Loucy (cell line): ENCODE data around the gene COP1.

Experiments
- EZH2phosphoT487 ChIP-seq: fragments of 200-600 bp; IDR thresholded peaks from 2 replicates; pipeline ENCODE4 v1.6.1; 2018; ENCODE audit warnings: antibody characterized with exemption, mild to moderate bottlenecking, moderate library complexity, borderline replicate concordance
- TF ChIP-seq, protein P1 (sequence below): fragments of 200-600 bp; sonication (generic); conservative IDR thresholded peaks from 2 replicates; pipeline ENCODE4 v1.5.1; 2014; ENCODE audit warnings: mild to moderate bottlenecking, antibody characterized with exemption, low read length

DNA sequence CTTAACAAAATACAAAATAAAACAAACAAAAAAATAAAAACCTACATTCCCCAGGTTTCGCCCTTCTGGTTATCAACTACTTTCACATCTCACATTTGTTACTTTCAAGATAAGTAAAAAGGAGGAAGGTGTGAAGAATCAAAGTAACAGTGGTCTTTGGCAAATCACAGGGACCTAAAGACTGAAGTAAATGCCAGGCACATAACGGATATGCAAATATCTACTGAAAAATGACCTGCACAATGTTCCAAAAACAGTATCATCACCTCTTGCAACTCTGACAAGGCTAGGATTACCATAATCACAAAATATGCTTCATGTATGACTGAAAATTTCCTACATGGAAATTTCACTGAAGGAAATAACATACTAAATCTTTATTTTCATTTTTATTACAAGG, 29.3 kb downstream of the COP1 start:
- TF ChIP-seq, protein P1, sequence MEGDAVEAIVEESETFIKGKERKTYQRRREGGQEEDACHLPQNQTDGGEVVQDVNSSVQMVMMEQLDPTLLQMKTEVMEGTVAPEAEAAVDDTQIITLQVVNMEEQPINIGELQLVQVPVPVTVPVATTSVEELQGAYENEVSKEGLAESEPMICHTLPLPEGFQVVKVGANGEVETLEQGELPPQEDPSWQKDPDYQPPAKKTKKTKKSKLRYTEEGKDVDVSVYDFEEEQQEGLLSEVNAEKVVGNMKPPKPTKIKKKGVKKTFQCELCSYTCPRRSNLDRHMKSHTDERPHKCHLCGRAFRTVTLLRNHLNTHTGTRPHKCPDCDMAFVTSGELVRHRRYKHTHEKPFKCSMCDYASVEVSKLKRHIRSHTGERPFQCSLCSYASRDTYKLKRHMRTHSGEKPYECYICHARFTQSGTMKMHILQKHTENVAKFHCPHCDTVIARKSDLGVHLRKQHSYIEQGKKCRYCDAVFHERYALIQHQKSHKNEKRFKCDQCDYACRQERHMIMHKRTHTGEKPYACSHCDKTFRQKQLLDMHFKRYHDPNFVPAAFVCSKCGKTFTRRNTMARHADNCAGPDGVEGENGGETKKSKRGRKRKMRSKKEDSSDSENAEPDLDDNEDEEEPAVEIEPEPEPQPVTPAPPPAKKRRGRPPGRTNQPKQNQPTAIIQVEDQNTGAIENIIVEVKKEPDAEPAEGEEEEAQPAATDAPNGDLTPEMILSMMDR = no peak
- no peak for TF ChIP-seq EZH2phosphoT487
